Subcutaneous abdominal adipose tissue (tissue), 5 donors: ENCODE results near the gene SLC1A2.
A peak's percentile ranks its signal among the peaks of the same experiment; 100 is the strongest.

Experiments used
- H3K27ac ChIP-seq: one replicate; pipeline ENCODE4 v1.7.0; 2013; ENCODE audit warnings: low read depth, mild to moderate bottlenecking, inconsistent platforms, low read length, moderate library complexity
- H3K27me3 ChIP-seq, 5 donors: one replicate each; pipeline ENCODE4 v1.7.0; 2013; ENCODE audit warnings: low read length in 5 of 5, inconsistent platforms in 1 of 5; ENCODE audit not compliant: control insufficient read depth in 5 of 5, insufficient read depth in 4 of 5
- H3K36me3 ChIP-seq, 5 donors: one replicate each; pipeline ENCODE4 v1.7.0; 2013; ENCODE audit warnings: low read length in 5 of 5; ENCODE audit not compliant: control insufficient read depth in 5 of 5, insufficient read depth in 5 of 5
- H3K4me1 ChIP-seq, 5 donors: one replicate each; pipeline ENCODE4 v1.7.0; 2013; ENCODE audit warnings: low read length in 5 of 5, mild to moderate bottlenecking in 3 of 5, moderate library complexity in 1 of 5; ENCODE audit not compliant: control insufficient read depth in 5 of 5, insufficient read depth in 5 of 5
- H3K4me3 ChIP-seq, 5 donors: one replicate each; pipeline ENCODE4 v1.7.0; 2013; ENCODE audit warnings: low read length in 5 of 5, low read depth in 1 of 5
- H3K9ac ChIP-seq, 5 donors: one replicate each; pipeline ENCODE4 v1.7.0; 2013; ENCODE audit warnings: low read length in 5 of 5, mild to moderate bottlenecking in 4 of 5, moderate library complexity in 3 of 5
- H3K9me3 ChIP-seq, 5 donors: one replicate each; pipeline ENCODE4 v1.7.0; 2013; ENCODE audit warnings: low read length in 5 of 5; ENCODE audit not compliant: control insufficient read depth in 5 of 5
- donor health status: healthy.
- donor health status: healthy.
- donor health status: healthy.
- donor health status: healthy.
- donor health status: healthy.

SLC1A2 gene

DNA sequence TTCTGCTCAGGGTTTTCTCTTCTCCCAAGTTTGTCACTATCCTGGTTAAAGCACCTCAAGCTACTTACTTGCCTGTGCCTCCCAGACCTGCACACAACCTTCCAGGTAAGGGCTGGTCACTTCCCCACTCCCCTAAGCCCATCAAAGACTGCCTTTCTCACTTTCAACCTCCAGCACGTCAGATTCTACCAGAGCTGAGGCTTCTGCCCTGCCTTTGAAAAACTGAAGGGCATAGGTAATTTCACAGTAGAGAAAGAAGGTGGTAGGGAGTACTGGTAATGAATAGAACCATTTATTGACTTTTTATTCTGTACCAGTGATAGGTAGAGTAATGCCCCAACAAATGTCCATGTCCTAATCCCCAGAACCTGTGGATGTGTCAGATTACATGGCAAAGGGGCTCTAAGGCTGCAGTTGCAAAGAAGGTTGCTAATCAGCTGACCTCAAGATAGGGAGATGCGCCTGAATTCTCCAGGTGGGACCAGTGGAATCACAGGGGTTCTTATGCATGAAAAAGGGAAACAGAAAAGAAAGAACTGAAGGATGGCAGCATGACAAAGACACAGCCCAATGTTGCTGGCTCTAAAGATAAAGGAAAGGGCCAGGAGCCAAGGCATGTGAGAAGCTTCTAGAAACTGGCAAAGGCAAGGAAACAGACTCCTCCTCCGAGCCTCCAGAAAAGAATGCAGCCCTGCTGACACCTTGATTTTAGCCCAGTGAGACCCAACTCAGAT is 89.0 kb downstream of the SLC1A2 start:
- H3K4me3 ChIP-seq = no peak overlapping the region
- peaks cover 0 to 7% (median 3%) of the 10 kb centered on the region in 5 donors for H3K4me1 ChIP-seq
- no peak overlapping the region for H3K27ac ChIP-seq
- no peaks in the 10 kb centered on the region for H3K9me3 ChIP-seq
- H3K9ac ChIP-seq = no peak overlapping the region
- no peaks in the 10 kb centered on the region for H3K27me3 ChIP-seq
- H3K36me3 ChIP-seq = no peaks in the 10 kb centered on the region

DNA sequence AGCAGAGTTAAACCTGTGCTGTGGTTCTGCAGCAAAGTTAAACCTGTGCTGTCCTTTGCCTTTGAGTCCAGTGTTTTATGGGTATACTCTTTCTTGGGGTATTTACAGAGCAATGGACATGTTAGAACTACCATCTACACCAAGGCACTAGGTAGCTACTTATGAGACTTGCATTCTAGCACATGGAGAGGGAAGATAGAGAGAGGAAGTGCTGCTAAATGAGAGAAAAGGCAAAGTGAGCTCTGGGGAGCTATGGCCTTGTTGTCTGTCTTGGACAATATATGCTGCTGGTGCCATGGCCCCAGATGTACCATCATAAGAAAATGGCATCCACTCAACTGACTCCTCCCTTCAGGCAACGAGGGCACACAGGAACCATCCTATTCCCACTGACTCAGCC is 91.5 kb downstream of the SLC1A2 start:
- H3K4me1 ChIP-seq = peaks cover 0 to 10% (median 6%) of the 10 kb centered on the region in 5 donors
- H3K9ac ChIP-seq = no peak overlapping the region
- no peaks in the 10 kb centered on the region for H3K9me3 ChIP-seq
- no peaks in the 10 kb centered on the region for H3K36me3 ChIP-seq
- H3K27me3 ChIP-seq = no peaks in the 10 kb centered on the region
- H3K4me3 ChIP-seq = no peak overlapping the region
- no peak overlapping the region for H3K27ac ChIP-seq

- no peaks in the 10 kb centered on the region for H3K27me3 ChIP-seq
- H3K4me3 ChIP-seq = no peak overlapping the region
- H3K9ac ChIP-seq = no peak overlapping the region
- no peak overlapping the region for H3K27ac ChIP-seq
- peaks cover 3 to 21% (median 14%) of the 10 kb centered on the region in 5 donors for H3K4me1 ChIP-seq
- H3K36me3 ChIP-seq = no peaks in the 10 kb centered on the region
- no peaks in the 10 kb centered on the region for H3K9me3 ChIP-seq
Observed at GRCh38 chr11:35326266-35326879, 93.0 kb downstream of the SLC1A2 start.

DNA sequence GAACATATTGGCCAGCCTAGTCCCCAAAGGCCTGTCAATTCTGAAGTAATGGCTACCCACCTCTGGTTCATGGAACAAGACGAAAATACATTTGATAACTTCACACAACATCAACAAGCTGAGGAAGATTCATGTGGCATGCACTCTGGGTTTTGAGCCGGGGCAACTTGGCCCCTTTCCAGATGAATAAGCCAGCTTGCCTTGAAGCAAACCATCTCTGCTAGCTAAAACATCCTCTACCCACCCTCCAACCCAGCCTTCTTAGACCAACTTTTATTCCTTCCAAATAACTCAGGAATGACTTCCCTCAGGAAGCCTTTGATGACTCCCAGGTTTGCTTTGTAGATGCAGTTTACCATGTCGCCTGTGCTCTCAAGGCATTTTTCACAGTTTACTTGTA is 94.4 kb downstream of the SLC1A2 start:
- Histone ChIP-seq H3K27me3 (no peaks in the 10 kb centered on the region), H3K4me1 (peaks cover 0 to 25% (median 9%) of the 10 kb centered on the region in 5 donors), H3K27ac (no peak overlapping the region), H3K9ac (no peak overlapping the region), H3K36me3 (no peaks in the 10 kb centered on the region), H3K4me3 (no peak overlapping the region), H3K9me3 (no peaks in the 10 kb centered on the region)

DNA sequence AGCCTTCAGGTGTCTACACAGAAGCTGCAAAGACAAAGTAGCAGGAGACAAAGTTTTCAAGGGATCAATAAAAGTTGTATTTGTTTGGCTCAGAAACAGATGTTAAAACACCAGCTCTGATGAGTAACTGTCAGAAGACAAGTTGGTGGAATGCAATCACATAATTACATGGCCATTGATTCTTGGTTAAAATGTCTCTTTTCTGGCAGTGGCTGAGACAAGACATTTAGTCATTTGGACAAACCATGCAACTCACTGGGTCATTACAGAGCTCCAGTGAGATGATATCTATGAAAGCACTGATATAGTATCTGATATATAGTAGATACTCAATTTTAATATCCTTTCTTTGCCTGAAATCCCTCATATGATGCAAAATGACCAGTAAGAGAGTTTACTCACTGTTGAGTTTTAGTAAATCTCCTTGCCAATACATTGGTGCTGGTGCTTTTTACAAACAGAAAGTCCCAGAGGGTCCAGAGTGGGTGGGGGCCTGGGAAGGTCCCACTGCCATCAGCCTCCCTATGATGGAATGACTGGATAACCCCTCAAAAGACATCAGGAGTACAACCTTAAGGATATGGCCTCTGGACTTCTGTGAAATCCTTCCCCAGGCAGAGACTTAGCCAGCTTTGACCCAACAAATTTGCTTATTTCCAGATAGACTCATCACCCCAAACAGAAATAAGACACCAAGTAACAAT is 95.0 kb downstream of the SLC1A2 start:
- Histone ChIP-seq H3K4me1 (peaks cover 0 to 28% (median 9%) of the 10 kb centered on the region in 5 donors), H3K27ac (no peak overlapping the region)

GRCh38 chr11:35323076-35323868 is 96.1 kb downstream of the SLC1A2 start:
- Histone ChIP-seq H3K4me3 (no peak overlapping the region), H3K27ac (no peak overlapping the region), H3K9me3 (no peaks in the 10 kb centered on the region), H3K4me1 (peaks cover 0 to 35% (median 9%) of the 10 kb centered on the region in 5 donors), H3K9ac (no peak overlapping the region), H3K27me3 (no peaks in the 10 kb centered on the region), H3K36me3 (no peaks in the 10 kb centered on the region)

More for the DNA sequence above, 95.0 kb downstream of the SLC1A2 start:
- H3K9me3 ChIP-seq = no peaks in the 10 kb centered on the region
- no peak overlapping the region for H3K9ac ChIP-seq
- no peak overlapping the region for H3K4me3 ChIP-seq
- H3K27me3 ChIP-seq = no peaks in the 10 kb centered on the region
- H3K36me3 ChIP-seq = no peaks in the 10 kb centered on the region

GRCh38 chr11:35322318-35322979 is 96.9 kb downstream of the SLC1A2 start:
- H3K9ac ChIP-seq = no peak overlapping the region
- H3K27ac ChIP-seq = peak overlapping the region; percentile 13
- no peaks in the 10 kb centered on the region for H3K27me3 ChIP-seq
- H3K36me3 ChIP-seq = no peaks in the 10 kb centered on the region
- H3K4me1 ChIP-seq = peaks cover 0 to 35% (median 9%) of the 10 kb centered on the region in 5 donors
- no peak overlapping the region for H3K4me3 ChIP-seq
- H3K9me3 ChIP-seq = no peaks in the 10 kb centered on the region

- no peak overlapping the region for H3K4me3 ChIP-seq
- no peaks in the 10 kb centered on the region for H3K36me3 ChIP-seq
- H3K9ac ChIP-seq = no peak overlapping the region
- peaks cover 0 to 35% (median 9%) of the 10 kb centered on the region in 5 donors for H3K4me1 ChIP-seq
- H3K9me3 ChIP-seq = no peaks in the 10 kb centered on the region
- no peaks in the 10 kb centered on the region for H3K27me3 ChIP-seq
- no peak overlapping the region for H3K27ac ChIP-seq
Observed at GRCh38 chr11:35321532-35322317, 97.6 kb downstream of the SLC1A2 start.

- no peaks in the 10 kb centered on the region for H3K27me3 ChIP-seq
- H3K9me3 ChIP-seq = no peaks in the 10 kb centered on the region
- no peak overlapping the region for H3K27ac ChIP-seq
- peaks cover 0 to 35% (median 9%) of the 10 kb centered on the region in 5 donors for H3K4me1 ChIP-seq
- no peaks in the 10 kb centered on the region for H3K36me3 ChIP-seq
- no peak overlapping the region for H3K4me3 ChIP-seq
- H3K9ac ChIP-seq = no peak overlapping the region
Observed at GRCh38 chr11:35321111-35321510, 98.2 kb downstream of the SLC1A2 start.
